Measurements from ENCODE around the gene DUSP7.

Gene DUSP7

DNA sequence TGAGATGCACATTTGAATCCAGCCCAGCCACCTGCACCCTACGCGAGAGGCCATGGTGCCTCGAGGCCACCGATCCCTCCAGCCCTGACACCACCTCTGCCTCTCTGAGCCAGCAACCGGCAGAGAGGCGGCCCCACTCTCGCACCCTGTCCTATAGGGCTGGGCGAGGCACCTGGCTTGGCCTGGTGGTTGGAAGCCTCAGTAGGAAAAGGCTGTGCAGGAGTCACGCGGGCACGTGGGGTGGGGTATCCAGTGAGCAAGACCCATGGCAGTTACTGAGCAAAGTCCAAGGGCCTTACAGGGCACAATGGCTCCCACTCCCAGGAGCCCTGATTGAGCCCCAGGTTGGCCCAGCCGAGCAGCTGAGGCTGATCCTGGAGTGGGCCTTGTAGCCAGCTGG, 12.4 kb upstream of the DUSP7 start:
- DNase-seq (ENCODE audit: low read depth, low spot score), result no peak

DNA sequence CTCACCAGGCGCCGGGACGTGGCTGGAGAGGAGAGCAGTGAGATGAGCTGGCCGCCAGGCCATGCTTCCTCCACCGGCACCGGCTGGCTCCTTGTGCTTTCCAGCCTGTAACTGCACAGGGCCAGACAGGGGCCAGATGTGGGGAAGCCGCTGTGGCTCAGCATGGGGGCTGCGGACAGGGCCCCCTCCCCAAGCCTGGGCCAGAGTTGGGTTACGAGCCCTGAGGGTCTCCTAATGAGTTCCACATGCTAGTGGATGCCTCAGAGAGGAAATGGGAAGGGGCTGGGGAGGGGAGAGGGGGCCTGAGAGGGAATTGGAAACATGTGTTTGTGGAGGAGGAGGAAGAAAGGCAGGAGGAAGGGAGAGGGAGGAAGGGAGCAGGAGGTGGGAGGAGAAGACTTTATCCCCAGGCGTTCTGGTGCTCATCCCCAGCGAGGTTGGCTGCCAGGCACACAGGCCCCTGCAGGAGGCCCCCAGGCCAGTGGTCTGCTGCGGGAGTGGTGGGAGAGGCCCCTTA, 11.7 kb upstream of the DUSP7 start:
- no peak for DNase-seq (ENCODE audit: low read depth, low spot score)

DNA sequence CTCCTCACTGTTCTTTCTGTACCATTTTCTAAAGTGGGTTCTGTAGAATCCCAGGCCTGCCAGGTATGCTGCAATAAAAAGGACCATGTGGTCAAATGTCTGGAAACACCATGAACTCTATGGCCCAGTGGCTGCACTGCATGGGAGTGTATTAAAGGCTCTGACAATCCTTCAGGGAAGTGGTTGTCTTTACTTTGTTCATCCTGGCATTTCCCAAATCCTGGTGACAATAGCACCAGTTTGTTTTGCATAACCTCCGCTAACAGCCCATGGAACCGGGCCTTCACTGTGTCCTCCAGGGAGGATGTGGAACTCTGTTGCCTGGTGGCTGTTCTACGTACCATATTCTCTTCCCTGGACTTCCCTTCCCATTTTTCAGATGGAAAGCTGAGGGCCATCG, 11.2 kb upstream of the DUSP7 start:
- no peak for DNase-seq (ENCODE audit: low read depth, low spot score)

DNA sequence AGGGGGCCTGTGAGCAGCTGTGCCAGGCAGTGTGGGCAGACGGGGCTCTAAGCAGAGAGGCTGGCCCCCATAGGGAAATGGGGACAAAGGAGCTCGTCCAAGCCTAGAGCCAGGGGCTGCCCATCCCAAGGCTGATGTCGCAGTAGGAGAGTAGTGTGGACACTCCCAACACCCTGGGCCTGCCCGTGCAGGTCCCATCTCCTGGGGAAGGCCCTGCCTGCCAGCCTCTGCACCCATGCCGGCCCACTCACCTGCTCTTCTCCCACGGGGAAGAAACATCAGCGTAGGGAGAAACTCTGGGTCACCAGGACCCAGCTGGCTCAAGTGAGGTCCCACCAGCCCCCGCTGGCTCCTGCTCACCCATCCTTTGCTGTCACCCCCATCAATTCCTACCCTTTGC, 10.7 kb upstream of the DUSP7 start:
- DNase-seq (ENCODE audit: low read depth, low spot score), result no peak

DNA sequence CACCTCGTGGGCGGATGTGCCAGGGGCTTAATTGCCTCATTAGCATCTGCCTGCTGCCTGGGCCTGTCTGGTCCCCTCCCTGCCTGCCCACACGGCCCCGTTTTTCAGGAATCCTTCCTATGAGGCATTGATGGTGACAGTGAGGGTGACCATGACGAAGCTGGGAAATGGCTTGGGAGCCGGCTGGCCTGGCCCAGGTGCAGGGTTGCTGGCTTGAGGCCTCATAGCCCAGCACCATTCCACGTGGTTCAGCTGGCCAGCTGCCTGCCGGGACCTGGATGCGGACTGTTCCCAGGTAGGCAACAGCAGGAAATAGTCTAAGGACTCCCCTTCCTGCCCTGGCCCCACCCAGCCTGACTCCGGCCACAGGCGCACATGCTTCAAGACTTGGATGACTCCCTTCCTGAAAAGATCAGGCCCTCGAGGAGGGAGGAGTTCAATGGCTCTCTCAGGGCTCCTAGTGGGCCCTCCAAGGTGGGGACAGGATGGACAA, 8.9 kb upstream of the DUSP7 start:
- no peak for DNase-seq (ENCODE audit: low read depth, low spot score)

DNA sequence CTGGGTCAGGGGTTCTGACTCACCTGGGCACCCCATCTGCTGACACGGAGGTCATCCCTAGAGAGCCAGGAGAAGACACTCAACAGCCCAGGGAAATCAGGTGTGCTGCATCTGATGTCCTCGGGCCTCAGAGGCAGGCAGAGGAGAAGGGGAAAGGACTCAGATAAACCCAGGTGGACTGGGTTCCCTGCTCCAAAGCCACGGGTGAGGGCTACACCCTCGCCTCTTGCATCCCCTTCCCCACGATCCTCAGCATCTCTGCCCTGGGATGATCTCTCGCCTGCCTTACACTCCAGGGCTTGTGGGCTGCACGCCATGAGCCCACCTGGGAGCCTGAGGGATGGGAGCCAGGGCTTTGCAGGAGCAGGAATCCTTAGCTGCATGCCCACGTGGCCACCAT, 8.2 kb upstream of the DUSP7 start:
- no peak for DNase-seq (ENCODE audit: low read depth, low spot score)

DNA sequence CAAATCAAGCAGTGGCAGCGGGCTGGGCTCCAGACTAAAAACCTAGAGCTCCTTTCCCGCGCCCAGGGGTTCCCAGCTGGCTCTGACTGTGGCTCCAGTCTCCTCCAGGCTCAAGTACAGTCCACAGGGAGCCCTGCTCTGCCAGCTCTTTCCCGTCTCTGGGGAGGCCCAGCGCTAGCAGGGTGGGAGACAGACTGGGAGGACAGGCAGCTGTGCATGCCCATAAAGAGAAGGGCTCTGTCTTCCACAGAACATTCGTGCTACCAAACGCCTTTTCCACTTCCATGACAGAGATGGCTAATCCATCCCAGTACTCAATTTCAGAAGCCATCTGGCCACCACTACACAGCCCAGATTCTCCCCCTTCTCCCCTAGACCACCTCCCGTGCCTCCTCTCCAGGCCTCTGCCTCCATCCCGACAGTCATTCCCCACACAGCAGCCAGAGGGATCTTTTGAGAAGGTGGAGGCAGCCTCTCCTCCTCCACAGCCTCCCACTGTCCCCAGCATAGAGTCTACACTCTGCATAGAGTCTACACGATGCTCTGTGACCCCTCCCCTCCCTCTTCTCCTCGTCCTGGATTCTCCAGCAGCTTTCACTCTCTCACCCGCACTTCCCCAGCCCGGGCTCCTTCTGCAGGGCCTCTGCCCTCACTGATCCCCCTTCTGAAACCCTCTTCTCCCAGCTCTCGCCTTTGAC, 6.8 kb upstream of the DUSP7 start:
- DNase-seq (ENCODE audit: low read depth, low spot score), result no peak

DNA sequence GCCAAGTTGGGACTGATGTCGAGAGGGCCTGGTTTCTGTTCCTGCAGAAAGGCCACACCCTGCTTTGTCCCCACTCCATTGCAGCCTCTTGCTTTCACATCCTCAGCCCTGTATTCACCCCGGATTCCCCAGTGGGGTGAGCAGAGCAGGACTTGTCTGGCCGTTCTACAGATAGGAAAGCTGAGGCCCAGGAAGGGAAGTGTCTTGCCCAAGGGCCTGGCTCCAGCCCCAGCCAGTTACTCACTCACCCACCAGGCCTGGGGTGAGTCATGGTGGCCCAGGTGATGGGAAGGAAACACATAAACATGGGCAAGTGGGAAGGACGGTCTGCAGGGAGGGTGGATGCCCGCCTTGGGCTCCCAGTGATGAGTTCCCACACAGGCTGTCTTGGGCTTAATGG, 6.1 kb upstream of the DUSP7 start:
- no peak for DNase-seq (ENCODE audit: low read depth, low spot score)

DNA sequence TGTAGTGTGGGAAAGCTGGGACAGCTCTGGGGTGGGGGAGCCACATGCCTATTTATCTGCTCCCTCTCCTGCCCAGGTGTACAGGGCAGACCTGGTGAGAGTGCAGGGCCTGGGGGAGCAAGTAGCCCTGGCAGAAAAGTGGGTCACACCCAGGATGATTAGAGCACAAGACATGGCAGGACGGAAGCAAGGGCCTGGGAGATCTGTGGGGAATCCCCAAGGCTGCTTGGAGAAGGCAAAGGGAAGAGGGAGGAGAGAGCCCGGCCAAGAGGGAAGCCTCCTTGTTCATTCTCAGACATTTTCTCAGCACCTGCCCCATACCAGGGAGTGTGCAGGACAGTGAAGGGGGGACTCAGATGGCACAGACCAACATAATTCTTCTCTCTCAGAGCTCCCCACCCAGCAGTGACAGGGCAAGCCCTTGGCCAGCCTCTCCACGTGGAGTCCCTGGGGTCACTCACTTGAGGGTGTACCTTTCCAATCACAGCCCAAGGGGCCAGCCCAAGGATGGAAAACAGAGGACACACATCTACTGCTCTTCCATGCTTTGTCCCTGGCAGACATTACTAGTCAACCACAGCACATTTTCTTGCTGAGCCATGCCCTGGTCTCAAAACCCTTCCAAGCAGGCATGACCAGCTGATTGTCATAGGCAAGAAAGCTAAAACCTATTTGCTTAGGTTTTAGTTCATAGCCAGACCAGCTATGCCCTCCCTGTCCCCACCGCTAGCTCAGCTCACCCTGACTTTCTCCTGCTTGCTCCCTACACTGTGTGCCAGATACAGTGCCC, 4.9 kb upstream of the DUSP7 start:
- no peak for DNase-seq (ENCODE audit: low read depth, low spot score)

DNA sequence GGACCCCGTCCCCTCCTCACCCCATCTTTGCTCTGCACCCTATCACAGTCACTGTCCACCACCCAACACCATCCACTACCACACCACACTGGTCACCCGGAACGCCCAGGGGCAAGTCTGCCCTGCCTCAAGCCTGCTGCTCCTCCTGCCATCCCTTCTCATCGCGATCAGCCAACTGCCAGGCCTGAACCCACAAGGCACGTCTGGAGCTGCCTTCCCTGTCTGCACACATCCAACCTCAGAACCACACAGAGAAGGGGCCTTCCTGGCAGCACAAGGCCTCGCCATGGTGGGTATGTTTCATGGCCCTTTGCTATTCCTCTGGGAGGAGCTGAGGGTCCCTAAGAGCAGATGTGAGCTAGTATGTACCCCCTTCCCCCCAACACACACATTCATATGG, 3.4 kb upstream of the DUSP7 start:
- no peak for DNase-seq (ENCODE audit: low read depth, low spot score)

DNA sequence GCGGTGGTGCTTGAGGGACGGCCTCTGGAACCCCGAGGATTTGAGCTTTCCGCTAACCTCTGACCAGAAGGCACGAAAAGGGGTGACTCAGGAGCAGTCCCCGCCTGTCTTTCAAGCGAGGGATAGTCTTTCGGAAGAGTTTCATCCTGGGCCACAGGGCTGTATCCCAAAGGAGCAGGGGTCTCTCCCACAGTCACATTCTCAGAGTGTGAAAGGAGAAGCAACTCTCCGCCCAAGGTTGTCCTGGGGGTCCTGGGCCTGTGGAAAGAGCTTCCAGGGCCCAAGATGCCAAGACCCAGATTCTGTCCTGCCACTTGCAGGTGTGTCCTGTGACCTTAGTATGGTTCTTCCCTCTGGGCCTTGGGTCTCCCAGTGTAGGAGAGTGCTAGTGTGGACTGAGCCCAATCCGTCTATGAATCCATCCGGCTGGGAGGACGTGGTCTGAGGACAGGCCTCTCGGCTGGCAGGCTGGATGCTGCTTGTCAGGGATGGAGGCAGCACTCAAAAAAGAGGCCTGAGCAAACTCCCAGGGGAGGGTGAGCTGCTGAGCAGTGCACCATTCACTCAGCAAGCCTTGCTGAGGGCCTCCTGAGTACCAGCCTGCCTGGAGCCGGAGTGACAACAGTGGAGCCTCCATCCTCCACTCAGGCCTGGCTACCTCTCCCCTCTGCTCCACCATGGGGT, 1.6 kb upstream of the DUSP7 start:
- DNase-seq (ENCODE audit: low read depth, low spot score), result no peak

DNA sequence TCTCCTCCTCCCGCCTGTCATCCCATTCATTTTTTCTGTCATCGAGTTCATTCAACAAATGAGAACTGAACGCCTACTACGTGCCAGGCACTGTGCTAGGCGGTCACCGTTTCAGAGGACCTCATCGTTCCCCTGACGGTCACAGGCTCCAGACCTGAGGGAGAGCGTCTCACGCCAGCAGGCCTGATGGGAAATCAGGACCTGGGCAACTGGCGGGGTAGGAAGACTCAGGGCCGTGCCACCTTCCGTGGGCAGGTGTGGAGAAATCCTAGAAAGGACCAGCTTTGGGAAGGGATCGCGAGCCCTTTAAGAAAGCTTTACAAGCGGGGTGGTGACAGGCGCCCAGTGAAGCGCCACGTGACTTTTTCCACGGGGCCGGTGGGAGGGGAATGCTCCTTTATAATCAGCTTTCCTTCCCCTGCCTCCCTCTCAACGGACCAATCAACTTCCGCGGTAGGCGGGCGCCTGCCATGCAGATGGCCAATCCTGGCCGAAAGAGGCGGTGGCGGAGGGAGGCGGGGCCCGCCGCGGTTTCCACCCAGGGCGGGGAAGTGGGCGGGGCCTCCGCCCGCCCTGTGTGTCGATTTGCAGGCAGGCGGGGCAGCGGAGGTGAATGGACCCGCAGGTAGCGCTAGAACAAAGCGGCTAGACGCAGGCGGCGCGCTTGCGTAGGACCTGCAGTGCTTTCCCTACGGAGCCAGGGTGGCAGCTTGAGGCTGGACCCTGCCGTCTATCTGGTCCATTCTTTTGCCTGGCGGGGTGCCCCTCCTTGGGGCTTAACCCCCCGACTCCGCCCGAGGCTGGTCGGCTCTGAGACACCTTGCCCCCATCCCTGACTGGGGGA, 819 bp upstream of the DUSP7 start:
- DNase-seq (ENCODE audit: low read depth, low spot score), result peak; percentile 84

DNA sequence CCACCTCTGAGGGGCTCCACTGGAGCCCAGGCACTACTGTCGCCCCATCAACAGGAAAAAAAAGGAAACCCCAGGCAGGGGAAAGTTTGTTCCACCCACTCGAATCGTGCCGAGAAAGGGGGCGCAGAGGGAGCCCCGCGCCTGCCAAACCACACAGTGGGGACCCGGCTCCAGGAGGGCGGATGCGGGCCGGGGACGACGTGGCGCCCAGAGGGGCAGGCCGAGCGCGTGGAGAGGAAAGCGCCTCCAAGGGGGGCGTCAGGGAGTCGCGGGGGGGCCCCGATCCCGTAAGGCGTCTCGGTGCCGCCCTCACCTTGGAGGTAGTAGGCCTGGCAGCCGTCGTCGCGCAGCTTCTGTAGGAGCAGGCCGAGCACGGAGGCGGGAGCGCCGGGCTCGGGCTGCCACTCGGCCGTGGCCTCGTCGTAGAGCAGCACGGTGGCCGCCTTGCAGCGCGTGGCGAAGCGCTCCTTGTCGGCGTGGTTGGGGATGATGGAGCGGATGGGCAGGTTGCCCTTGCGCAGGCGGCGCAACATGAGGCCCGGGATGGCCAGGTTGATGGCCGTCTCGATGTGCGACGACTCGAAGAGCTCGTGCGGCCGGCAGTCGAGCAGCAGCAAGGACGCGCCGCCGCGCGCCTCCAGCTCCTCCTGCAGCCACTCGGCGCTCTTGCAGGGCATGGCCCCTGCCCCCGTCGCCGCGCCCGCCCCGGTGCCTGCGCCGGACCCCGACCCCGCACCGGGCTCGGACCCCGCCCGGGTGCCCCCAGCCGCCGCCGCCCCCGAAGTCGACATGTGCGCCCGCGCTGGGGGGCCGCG, 627 bp downstream of the DUSP7 start:
- no peak for DNase-seq (ENCODE audit: low read depth, low spot score)

DNA sequence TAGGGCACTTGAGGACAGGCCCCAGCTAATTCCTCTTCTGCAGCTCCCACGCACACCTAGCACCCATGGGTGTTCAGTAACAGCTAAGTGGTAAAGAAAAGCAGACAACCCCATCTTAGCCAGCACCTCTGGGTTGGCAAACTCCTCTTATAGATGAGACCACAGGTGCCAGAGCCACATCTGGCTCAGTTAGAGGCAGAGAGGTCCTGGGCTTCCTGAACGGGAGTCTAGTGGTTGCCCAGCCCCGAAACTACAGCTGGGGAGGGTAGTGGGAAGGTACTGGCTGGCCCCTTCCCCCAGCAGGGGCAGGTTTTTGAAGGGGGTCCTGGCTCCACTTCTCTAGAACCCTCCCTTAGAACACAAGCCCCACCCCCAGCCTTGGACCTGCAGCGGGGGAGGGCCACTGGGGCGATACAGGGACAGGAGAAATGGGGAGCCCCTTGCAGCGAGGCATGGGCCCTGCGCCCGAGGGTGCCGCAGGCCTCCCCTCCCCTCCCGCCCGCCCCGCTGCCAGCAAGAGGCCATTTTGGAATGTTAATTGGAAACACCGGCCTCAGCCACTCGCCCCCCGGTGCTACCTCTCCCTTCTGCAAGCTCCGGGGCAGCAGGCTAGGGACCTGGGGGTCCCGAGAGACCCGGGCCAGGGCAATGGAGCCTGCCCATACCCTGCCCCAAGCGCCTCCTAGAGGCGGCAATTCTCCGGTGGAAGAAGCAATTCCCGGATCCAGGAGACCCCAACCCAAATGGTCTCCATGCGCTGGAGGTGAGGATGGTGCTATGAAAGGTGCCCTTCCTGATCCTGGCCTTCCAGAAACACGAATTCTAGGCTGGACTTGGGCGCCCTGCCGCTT, 1.5 kb downstream of the DUSP7 start:
- no peak for DNase-seq (ENCODE audit: low read depth, low spot score)

DNA sequence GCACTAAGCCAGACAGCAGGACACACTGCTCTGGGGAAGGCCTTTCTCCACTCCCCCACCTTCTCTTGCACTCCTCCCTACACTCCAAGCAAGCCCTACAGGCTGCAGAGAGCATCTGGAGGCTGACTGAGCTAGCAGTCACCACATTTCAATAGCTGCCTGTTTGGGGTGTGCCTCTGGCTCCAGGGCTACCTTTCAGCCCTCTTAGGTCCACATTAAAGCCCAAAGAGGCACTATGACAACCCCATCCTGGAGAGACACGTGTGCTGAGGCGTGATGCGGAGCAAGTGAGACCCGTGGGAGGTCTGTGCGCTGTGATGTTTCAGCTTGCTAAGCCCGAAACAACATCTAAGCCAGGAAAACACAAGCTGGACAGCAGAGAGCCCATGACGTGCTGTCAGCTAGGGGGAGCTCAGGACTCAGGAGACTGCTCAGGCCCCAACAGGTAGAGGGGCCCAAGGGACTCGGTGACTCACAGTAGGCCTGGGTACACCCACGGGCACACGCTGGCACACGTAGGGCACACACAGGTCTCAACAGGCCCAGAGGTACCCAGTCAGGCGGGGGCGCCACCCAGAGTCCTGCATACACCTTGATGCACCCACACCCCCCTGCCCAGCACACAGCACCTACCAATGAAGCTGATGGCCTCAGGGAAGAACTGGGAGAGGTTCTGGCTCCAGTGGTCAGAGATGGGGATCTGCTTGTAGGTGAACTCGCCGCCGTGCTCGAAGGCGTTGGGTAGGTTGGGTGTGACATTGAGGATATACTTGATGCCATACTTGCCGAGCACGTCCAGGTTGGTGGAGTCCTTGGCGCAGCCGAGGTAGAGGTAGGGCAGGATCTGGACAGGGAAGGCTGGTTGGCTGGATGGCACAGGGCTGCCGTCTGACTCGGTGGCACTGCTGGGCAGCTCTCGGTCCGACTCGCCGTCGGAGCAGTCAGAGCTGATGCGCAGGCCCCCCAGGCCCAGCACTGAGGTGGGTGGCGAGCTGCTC, 2.8 kb downstream of the DUSP7 start:
- no peak for DNase-seq (ENCODE audit: low read depth, low spot score)

DNA sequence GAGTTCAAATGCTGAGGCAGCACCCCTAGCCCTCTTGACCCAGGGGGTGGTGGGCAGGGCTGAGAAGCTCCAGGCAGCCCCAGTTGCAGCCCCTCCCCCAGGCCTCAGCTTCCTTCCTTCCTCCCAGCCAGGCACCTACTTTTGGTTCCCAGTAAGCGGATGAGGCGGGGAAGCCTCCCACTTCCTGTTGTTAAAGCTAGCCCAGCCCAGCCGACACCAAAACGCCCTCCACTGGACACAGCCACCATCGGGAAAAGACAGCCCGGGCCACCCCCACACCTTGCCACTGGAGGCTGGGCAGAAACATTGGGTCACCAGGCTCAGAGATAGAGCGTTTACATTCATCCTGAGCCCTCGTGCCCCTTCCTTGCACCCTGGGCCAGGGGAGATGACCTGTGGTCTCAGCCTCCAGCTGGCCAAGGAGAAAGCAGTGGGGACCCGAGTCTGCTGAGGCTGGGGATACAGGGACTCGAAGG, 3.5 kb downstream of the DUSP7 start:
- DNase-seq (ENCODE audit: low read depth, low spot score), result peak; percentile 63

DNA sequence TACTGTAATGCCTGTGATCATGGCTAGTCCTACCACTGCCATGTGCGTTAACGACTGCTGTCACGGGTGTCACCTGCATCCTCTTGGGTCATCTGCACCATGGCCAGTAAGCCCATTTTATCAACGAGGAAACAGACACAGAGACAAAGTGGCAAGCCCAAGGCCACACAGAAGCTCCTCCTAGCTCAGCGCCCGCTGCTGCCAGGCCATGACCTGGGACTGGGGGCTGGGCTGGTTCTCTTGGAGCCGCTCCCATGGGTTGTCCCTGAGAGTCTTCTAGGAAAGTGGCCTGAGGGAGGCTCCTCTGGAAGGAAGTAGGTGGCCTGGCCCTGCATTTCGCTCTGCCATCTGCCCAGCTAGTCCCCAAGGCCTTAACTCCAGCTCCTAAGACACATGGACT, 4.9 kb downstream of the DUSP7 start:
- no peak for DNase-seq (ENCODE audit: low read depth, low spot score)

DNA sequence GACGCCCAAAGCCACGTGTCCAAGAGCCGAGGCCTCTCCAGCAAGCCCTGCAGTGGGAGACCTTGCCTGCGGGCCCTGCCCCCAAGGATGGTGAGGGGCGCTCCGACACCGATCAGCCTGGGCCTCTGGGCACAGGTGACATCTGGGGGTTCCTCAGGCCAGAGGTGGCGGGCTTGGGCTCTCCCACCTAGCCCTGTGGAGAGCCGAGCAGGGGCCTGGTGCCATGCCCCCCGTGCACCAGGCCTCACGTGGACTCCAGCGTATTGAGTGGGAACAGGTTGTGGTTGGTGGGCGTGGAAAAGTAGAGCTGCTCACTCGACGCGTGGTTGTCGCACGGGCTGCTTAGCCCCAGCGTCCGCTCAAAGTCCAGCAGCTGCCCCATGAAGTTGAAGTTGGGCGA, 5.8 kb downstream of the DUSP7 start:
- no peak for DNase-seq (ENCODE audit: low read depth, low spot score)

Data from iPS DF 19.7 (cell line).